GM12891 (cell line): ENCODE measurements around the gene BDH1.

ENCODE experiments used
- PAX5 ChIP-seq: IDR thresholded peaks from 2 replicates; pipeline ENCODE4 v1.6.1; 2011; ENCODE audit warnings: low read length, moderate library complexity, mild to moderate bottlenecking; ENCODE audit not compliant: insufficient read depth, severe bottlenecking
- POLR2A ChIP-seq: IDR thresholded peaks from 2 replicates; pipeline ENCODE4 v1.6.1; 2011; ENCODE audit warnings: low read depth, low read length, control low read depth
- POLR2AphosphoS5 ChIP-seq: IDR thresholded peaks from 2 replicates; pipeline ENCODE4 v1.6.1; 2011; ENCODE audit warnings: low read depth, low read length, control low read depth
- POU2F2 ChIP-seq: IDR thresholded peaks from 2 replicates; pipeline ENCODE4 v1.6.1; 2011; ENCODE audit warnings: low read depth, mild to moderate bottlenecking, control low read depth, low read length, moderate library complexity
- TAF1 ChIP-seq: IDR thresholded peaks from 2 replicates; pipeline ENCODE4 v1.6.1; 2011; ENCODE audit warnings: low read depth, low read length, control low read depth

GRCh38 chr3:197521277-197522182 lies 34.2 kb downstream of the BDH1 start:
- no peak for TF ChIP-seq POLR2AphosphoS5
- TF ChIP-seq POLR2A, result no peak
- no peak for TF ChIP-seq PAX5
- TF ChIP-seq TAF1, result no peak
- no peak for TF ChIP-seq POU2F2
